Measurements from ENCODE around the gene ZNF609. TPM values are rescaled to one million over a fixed set of nuclear protein-coding genes. Genes with fewer than 3 reads are reported as not detected.

The ZNF609 gene
- polyA plus RNA-seq, 1 donor from 2014 or later = 11.8 TPM

- H4K20me1 ChIP-seq (ENCODE audit: insufficient read depth) = peaks cover 4% of the 10 kb centered on the region
Measured at GRCh38 chr15:64480891-64481290, 20.5 kb downstream of the ZNF609 start.

GRCh38 chr15:64483749-64484148 lies 23.4 kb downstream of the ZNF609 start:
- H2AFZ ChIP-seq (ENCODE audit: low read depth, low read length) = no peak overlapping the region
- H3K36me3 ChIP-seq (ENCODE audit: insufficient read depth, low read length) = no peaks in the 10 kb centered on the region
- H3F3A ChIP-seq (ENCODE audit: insufficient read depth, low read length, poor library complexity, severe bottlenecking) = no peaks in the 10 kb centered on the region
- no peaks in the 10 kb centered on the region for H3K27me3 ChIP-seq (ENCODE audit: insufficient read depth, low read depth, low read length)
- peaks cover 51% of the 10 kb centered on the region for H3K79me2 ChIP-seq (replicated peaks; ENCODE audit: insufficient read depth, low read length)
- H3K4me3 ChIP-seq (ENCODE audit: low read length) = no peak overlapping the region
- H3K27ac ChIP-seq (ENCODE audit: low read length) = no peak overlapping the region
- no peak overlapping the region for H3K9ac ChIP-seq (ENCODE audit: low read length)
- peaks cover 4% of the 10 kb centered on the region for H4K20me1 ChIP-seq (ENCODE audit: insufficient read depth)
- H3K9me2 ChIP-seq (ENCODE audit: insufficient read depth, low read length) = no peaks in the 10 kb centered on the region
- H3K4me2 ChIP-seq (ENCODE audit: low read length) = no peak overlapping the region
- H3K9me3 ChIP-seq (ENCODE audit: low read length) = no peaks in the 10 kb centered on the region
- no peak for TF ChIP-seq TAF1 (IDR thresholded peaks at IDR 0.05; ENCODE audit: low read depth)
- TF ChIP-seq SMC3 (conservative IDR thresholded peaks at IDR 0.05; ENCODE audit: poor library complexity) = no peak
- no peak for TF ChIP-seq EP300 (conservative IDR thresholded peaks at IDR 0.05; ENCODE audit: poor library complexity, severe bottlenecking)
- no peak for TF ChIP-seq RAD21 (conservative IDR thresholded peaks at IDR 0.05)
- TF ChIP-seq REST (IDR thresholded peaks at IDR 0.05; ENCODE audit: borderline replicate concordance) = no peak
- no peak for TF ChIP-seq POLR2AphosphoS5 (IDR thresholded peaks at IDR 0.05)
- TF ChIP-seq CTCF (IDR thresholded peaks at IDR 0.05; ENCODE audit: poor library complexity, severe bottlenecking) = no peak

More at GRCh38 chr15:64480891-64481290, 20.5 kb downstream of the ZNF609 start:
- H3K36me3 ChIP-seq (ENCODE audit: insufficient read depth, low read length) = no peaks in the 10 kb centered on the region
- no peak for TF ChIP-seq RAD21 (conservative IDR thresholded peaks at IDR 0.05)
- no peak for TF ChIP-seq CTCF (IDR thresholded peaks at IDR 0.05; ENCODE audit: poor library complexity, severe bottlenecking)
- no peak for TF ChIP-seq TAF1 (IDR thresholded peaks at IDR 0.05; ENCODE audit: low read depth)
- TF ChIP-seq EZH2 (IDR thresholded peaks at IDR 0.05; ENCODE audit: borderline replicate concordance, insufficient read depth, low read length, poor library complexity, severe bottlenecking) = no peak
- TF ChIP-seq POLR2AphosphoS5 (IDR thresholded peaks at IDR 0.05) = no peak
- no peak for TF ChIP-seq MXI1 (conservative IDR thresholded peaks at IDR 0.05; ENCODE audit: poor library complexity, severe bottlenecking)
- no peak for TF ChIP-seq REST (IDR thresholded peaks at IDR 0.05; ENCODE audit: borderline replicate concordance)
- TF ChIP-seq SMC3 (conservative IDR thresholded peaks at IDR 0.05; ENCODE audit: poor library complexity) = no peak
- no peak for TF ChIP-seq EP300 (conservative IDR thresholded peaks at IDR 0.05; ENCODE audit: poor library complexity, severe bottlenecking)
- H3F3A ChIP-seq (ENCODE audit: insufficient read depth, low read length, poor library complexity, severe bottlenecking) = no peaks in the 10 kb centered on the region
- H2AFZ ChIP-seq (ENCODE audit: low read depth, low read length) = no peak overlapping the region
- no peak overlapping the region for H3K27ac ChIP-seq (ENCODE audit: low read length)
- H3K9me2 ChIP-seq (ENCODE audit: insufficient read depth, low read length) = no peaks in the 10 kb centered on the region
- no peaks in the 10 kb centered on the region for H3K27me3 ChIP-seq (ENCODE audit: insufficient read depth, low read depth, low read length)
- no peaks in the 10 kb centered on the region for H3K9me3 ChIP-seq (ENCODE audit: low read length)
- H3K79me2 ChIP-seq (replicated peaks; ENCODE audit: insufficient read depth, low read length) = peaks cover 58% of the 10 kb centered on the region
- no peak overlapping the region for H3K4me2 ChIP-seq (ENCODE audit: low read length)
- H3K9ac ChIP-seq (ENCODE audit: low read length) = no peak overlapping the region
- no peak overlapping the region for H3K4me3 ChIP-seq (ENCODE audit: low read length)

Data from neural cell (in vitro differentiated cells).